Stimulated activated CD4-positive, alpha-beta T cell treated with anti-CD3 and anti-CD28 coated beads, Interleukin-4, amount 100 ng/mL, for 48 hours (primary cell): ENCODE data around the gene TP53.

Source experiments
- DNase-seq, 2 donors: peaks; one replicate each; pipeline ENCODE4 v3.0.0-alpha.2; 2020; ENCODE audit warnings: low read depth in 2 of 2

TP53 gene

GRCh38 chr17:7706631-7707354, 19.5 kb upstream of the TP53 start:
- DNase-seq: no peak

- DNase-seq: no peak
These were observed 18.3 kb upstream of the TP53 start for GRCh38 chr17:7705269-7706255.

GRCh38 chr17:7704601-7705268, 17.4 kb upstream of the TP53 start, which contains the start of gene EFNB3:
Gene EFNB3 (plus strand): TSS chr17:7705202. CDS start chr17:7705599, 397 bp downstream.
- no peak for DNase-seq

GRCh38 chr17:7703584-7704479, 16.5 kb upstream of the TP53 start:
- DNase-seq: no peak

GRCh38 chr17:7702776-7703175, 15.5 kb upstream of the TP53 start:
- no peak for DNase-seq

GRCh38 chr17:7701681-7702080, 14.4 kb upstream of the TP53 start:
- no peak for DNase-seq

GRCh38 chr17:7700510-7700909, 13.2 kb upstream of the TP53 start:
- no peak for DNase-seq

GRCh38 chr17:7697828-7698588, 10.7 kb upstream of the TP53 start:
- DNase-seq: no peak

GRCh38 chr17:7695586-7695985, 8.3 kb upstream of the TP53 start:
- no peak for DNase-seq

- no peak for DNase-seq
These were observed 1.6 kb upstream of the TP53 start for GRCh38 chr17:7688808-7689316.

GRCh38 chr17:7687908-7688807, 868 bp upstream of the TP53 start, which contains the start of gene WRAP53:
Gene WRAP53 (plus strand): TSS chr17:7688477. CDS start chr17:7688649, 172 bp downstream.
- DNase-seq: peak; percentile 91 to 93

- peak; percentile 70 to 74 for DNase-seq
These were observed 843 bp downstream of the TP53 start for GRCh38 chr17:7686222-7687071.

- DNase-seq: peak; percentile 83 to 88
These were observed 1.6 kb downstream of the TP53 start for GRCh38 chr17:7685533-7686221.

- no peak for DNase-seq
These were observed 2.3 kb downstream of the TP53 start for GRCh38 chr17:7684851-7685532.

GRCh38 chr17:7677388-7678067, 9.8 kb downstream of the TP53 start:
- no peak for DNase-seq

- no peak for DNase-seq
These were observed 10.8 kb downstream of the TP53 start for GRCh38 chr17:7676533-7676932.
